ENCODE results near the gene EZR. TPM values are rescaled to one million over a fixed set of nuclear protein-coding genes. Genes with fewer than 3 reads are reported as not detected.
"Not testable (repeated sequence)": the region's sequence is repeated elsewhere in the genome, so short reads cannot be mapped to it uniquely, and the experiment has no call there.

Gene EZR
- total RNA-seq, 2 experiments from 2014 or later, result 255 to 256 TPM

GRCh38 chr6:158803733-158804143 is 15.4 kb downstream of the EZR start:
- Mint-ChIP-seq H3K4me3 (peak overlapping the region; percentile 35), H3K27ac (peak overlapping the region; percentile 78), H3K9me3 (no peaks in the 10 kb centered on the region), H3K27me3 (no peaks in the 10 kb centered on the region), H3K4me1 (ENCODE audit: low read depth) (peaks cover 91% of the 10 kb centered on the region), H3K36me3 (peaks cover 39% of the 10 kb centered on the region)
- intact Hi-C loops (cut with micrococcal nuclease), result no loop called here
- DNase-seq, result peak; percentile 55
- CTCF ChIA-PET, result interaction anchor here (0.6 to 1.6 kb wide), 4 partner anchors 11 to 167 kb away, joined by 3 to 5 read pairs (median 4); no protein-coding TSS in a partner anchor
- POLR2A ChIA-PET, result interaction anchor here (0.6 to 0.8 kb wide), 2 partner anchors 10 to 315 kb away, joined by 4 to 6 read pairs; no protein-coding TSS in a partner anchor

- H3K4me1 Mint-ChIP-seq (ENCODE audit: low read depth), result peaks cover 89% of the 10 kb centered on the region
- H3K27me3 Mint-ChIP-seq, result no peaks in the 10 kb centered on the region
- no peak for DNase-seq
- no peak overlapping the region for H3K4me3 Mint-ChIP-seq
- intact Hi-C loops (cut with micrococcal nuclease), result no loop called here
- H3K36me3 Mint-ChIP-seq, result peaks cover 34% of the 10 kb centered on the region
- no peaks in the 10 kb centered on the region for H3K9me3 Mint-ChIP-seq
- H3K27ac Mint-ChIP-seq, result no peak overlapping the region
- ChIA-PET CTCF (interaction anchor here (1.5 kb wide), 1 partner anchor 172 kb away, joined by 4 read pairs; no protein-coding TSS in a partner anchor), POLR2A (interaction anchor here (1.2 to 1.4 kb wide), 2 partner anchors 9 to 17 kb away, joined by 3 to 6 read pairs; partner anchors contain the start of gene EZR)
These were observed 17.4 kb downstream of the EZR start for GRCh38 chr6:158801655-158802294.

GRCh38 chr6:158799051-158799792 is 19.9 kb downstream of the EZR start:
- Mint-ChIP-seq H3K4me3 (no peak overlapping the region), H3K4me1 (ENCODE audit: low read depth) (peaks cover 88% of the 10 kb centered on the region), H3K27ac (peak overlapping the region; percentile 42), H3K9me3 (no peaks in the 10 kb centered on the region), H3K36me3 (peaks cover 31% of the 10 kb centered on the region), H3K27me3 (no peaks in the 10 kb centered on the region)
- intact Hi-C loops (cut with micrococcal nuclease), result no loop called here
- no peak for DNase-seq
- CTCF ChIA-PET, result interaction anchor here (1.3 to 2.1 kb wide), 3 partner anchors 10 to 173 kb away, joined by 3 to 8 read pairs (median 6); no protein-coding TSS in a partner anchor
- POLR2A ChIA-PET, result interaction anchor here (0.7 to 1.9 kb wide), 2 partner anchors 8 to 13 kb away, joined by 3 to 5 read pairs; no protein-coding TSS in a partner anchor

- intact Hi-C loops (cut with micrococcal nuclease), result no loop called here
These were observed 20.9 kb downstream of the EZR start for GRCh38 chr6:158798311-158798710.

GRCh38 chr6:158797331-158798310 is 21.5 kb downstream of the EZR start:
- peak overlapping the region; percentile 84 for H3K27ac Mint-ChIP-seq
- intact Hi-C loops (cut with micrococcal nuclease), result no loop called here
- CTCF ChIA-PET, result interaction anchor here (0.8 to 2.1 kb wide), 4 partner anchors 8 to 175 kb away, joined by 3 to 8 read pairs (median 6); no protein-coding TSS in a partner anchor
- H3K27me3 Mint-ChIP-seq, result no peaks in the 10 kb centered on the region
- no peak overlapping the region for H3K4me3 Mint-ChIP-seq
- DNase-seq, result no peak
- peaks cover 32% of the 10 kb centered on the region for H3K36me3 Mint-ChIP-seq
- no peaks in the 10 kb centered on the region for H3K9me3 Mint-ChIP-seq
- POLR2A ChIA-PET, result interaction anchor here (0.6 to 1.9 kb wide), 2 partner anchors 15 to 57 kb away, joined by 3 to 5 read pairs; no protein-coding TSS in a partner anchor
- peaks cover 88% of the 10 kb centered on the region for H3K4me1 Mint-ChIP-seq (ENCODE audit: low read depth)

More at GRCh38 chr6:158798311-158798710, 20.9 kb downstream of the EZR start:
- H3K9me3 Mint-ChIP-seq, result no peaks in the 10 kb centered on the region
- DNase-seq, result no peak
- peaks cover 90% of the 10 kb centered on the region for H3K4me1 Mint-ChIP-seq (ENCODE audit: low read depth)
- H3K4me3 Mint-ChIP-seq, result no peak overlapping the region
- ChIA-PET CTCF (interaction anchor here (0.8 to 2.1 kb wide), 3 partner anchors 9 to 174 kb away, joined by 5 to 8 read pairs (median 6); no protein-coding TSS in a partner anchor), POLR2A (interaction anchor here (0.6 to 1.9 kb wide), 3 partner anchors 9 to 56 kb away, joined by 3 to 5 read pairs (median 3); no protein-coding TSS in a partner anchor)
- peak overlapping the region; percentile 84 for H3K27ac Mint-ChIP-seq
- no peaks in the 10 kb centered on the region for H3K27me3 Mint-ChIP-seq
- H3K36me3 Mint-ChIP-seq, result peaks cover 29% of the 10 kb centered on the region

GRCh38 chr6:158796353-158796752 is 22.8 kb downstream of the EZR start:
- peaks cover 83% of the 10 kb centered on the region for H3K4me1 Mint-ChIP-seq (ENCODE audit: low read depth)
- intact Hi-C loops (cut with micrococcal nuclease), result no loop called here
- H3K27ac Mint-ChIP-seq, result peak overlapping the region; percentile 21
- ChIA-PET POLR2A (no interaction called here), CTCF (interaction anchor here (0.8 to 2.5 kb wide), 2 partner anchors 176 to 204 kb away, joined by 4 to 10 read pairs; partner anchors contain the start of gene RSPH3)
- H3K27me3 Mint-ChIP-seq, result no peaks in the 10 kb centered on the region
- peaks cover 29% of the 10 kb centered on the region for H3K36me3 Mint-ChIP-seq
- no peak for DNase-seq
- no peaks in the 10 kb centered on the region for H3K9me3 Mint-ChIP-seq
- H3K4me3 Mint-ChIP-seq, result no peak overlapping the region

- Mint-ChIP-seq H3K9me3 (no peaks in the 10 kb centered on the region), H3K27me3 (no peaks in the 10 kb centered on the region), H3K27ac (peak overlapping the region; percentile 54), H3K36me3 (peaks cover 29% of the 10 kb centered on the region), H3K4me3 (no peak overlapping the region), H3K4me1 (ENCODE audit: low read depth) (peaks cover 83% of the 10 kb centered on the region)
- intact Hi-C loops (cut with micrococcal nuclease), result no loop called here
- no peak for DNase-seq
- ChIA-PET POLR2A (interaction anchor here (1.2 kb wide), 1 partner anchor 21 kb away, joined by 3 read pairs; no protein-coding TSS in a partner anchor), CTCF (interaction anchor here (1.0 to 2.5 kb wide), 2 partner anchors 51 to 177 kb away, joined by 4 to 10 read pairs; no protein-coding TSS in a partner anchor)
These were observed 23.7 kb downstream of the EZR start for GRCh38 chr6:158795516-158795915.

- Mint-ChIP-seq H3K36me3 (peaks cover 36% of the 10 kb centered on the region), H3K9me3 (no peaks in the 10 kb centered on the region), H3K27me3 (no peaks in the 10 kb centered on the region), H3K4me1 (ENCODE audit: low read depth) (peaks cover 82% of the 10 kb centered on the region), H3K27ac (peak overlapping the region; percentile 49), H3K4me3 (no peak overlapping the region)
- DNase-seq, result no peak
- POLR2A ChIA-PET, result interaction anchor here (0.6 kb wide), 1 partner anchor 79 kb away, joined by 4 read pairs; no protein-coding TSS in a partner anchor
- intact Hi-C loops (cut with micrococcal nuclease), result loop anchor here (2.0 to 5.0 kb wide), 2 partner anchors 23 to 179 kb away; no protein-coding TSS in a partner anchor
- CTCF ChIA-PET, result interaction anchor here (0.6 to 2.0 kb wide), 13 partner anchors 10 to 341 kb away, joined by 3 to 20 read pairs (median 4); partner anchors contain the start of gene EZR
These were observed 25.7 kb downstream of the EZR start for GRCh38 chr6:158793432-158793831.

- Mint-ChIP-seq H3K4me1 (ENCODE audit: low read depth) (peaks cover 76% of the 10 kb centered on the region), H3K27ac (peak overlapping the region; percentile 72), H3K36me3 (peaks cover 38% of the 10 kb centered on the region)
- intact Hi-C loops (cut with micrococcal nuclease), result loop anchor here (2.0 to 5.0 kb wide), 2 partner anchors 24 to 180 kb away; no protein-coding TSS in a partner anchor
- CTCF ChIA-PET, result interaction anchor here (0.6 to 2.0 kb wide), 11 partner anchors 11 to 359 kb away, joined by 3 to 20 read pairs (median 4); partner anchors contain the start of gene EZR
- H3K27me3 Mint-ChIP-seq, H3K9me3 Mint-ChIP-seq, POLR2A ChIA-PET, H3K4me3 Mint-ChIP-seq, DNase-seq: not testable (repeated sequence)
These were observed 26.7 kb downstream of the EZR start for GRCh38 chr6:158792505-158792904.

GRCh38 chr6:158791274-158791855 is 27.8 kb downstream of the EZR start:
- intact Hi-C loops (cut with micrococcal nuclease), result loop anchor here (5.0 kb wide), 1 partner anchor 181 kb away; no protein-coding TSS in a partner anchor
- no peaks in the 10 kb centered on the region for H3K27me3 Mint-ChIP-seq
- ChIA-PET CTCF (interaction anchor here (1.0 kb wide), 1 partner anchor 78 kb away, joined by 3 read pairs; no protein-coding TSS in a partner anchor), POLR2A (no interaction called here)
- no peaks in the 10 kb centered on the region for H3K9me3 Mint-ChIP-seq
- no peak for DNase-seq
- peaks cover 38% of the 10 kb centered on the region for H3K36me3 Mint-ChIP-seq
- H3K4me3 Mint-ChIP-seq, result no peak overlapping the region
- peak overlapping the region; percentile 29 for H3K27ac Mint-ChIP-seq
- H3K4me1 Mint-ChIP-seq (ENCODE audit: low read depth), result peaks cover 68% of the 10 kb centered on the region

All from activated CD4-positive, alpha-beta memory T cell treated with anti-CD3 and anti-CD28 coated beads for 36 hours (primary cell).